ENCODE measurements around the gene FUT9. TPM values are rescaled to one million over a fixed set of nuclear protein-coding genes. Genes with fewer than 3 reads are reported as not detected.

Gene FUT9
- total RNA-seq, 6 experiments from 2014 or later: not detected

DNA sequence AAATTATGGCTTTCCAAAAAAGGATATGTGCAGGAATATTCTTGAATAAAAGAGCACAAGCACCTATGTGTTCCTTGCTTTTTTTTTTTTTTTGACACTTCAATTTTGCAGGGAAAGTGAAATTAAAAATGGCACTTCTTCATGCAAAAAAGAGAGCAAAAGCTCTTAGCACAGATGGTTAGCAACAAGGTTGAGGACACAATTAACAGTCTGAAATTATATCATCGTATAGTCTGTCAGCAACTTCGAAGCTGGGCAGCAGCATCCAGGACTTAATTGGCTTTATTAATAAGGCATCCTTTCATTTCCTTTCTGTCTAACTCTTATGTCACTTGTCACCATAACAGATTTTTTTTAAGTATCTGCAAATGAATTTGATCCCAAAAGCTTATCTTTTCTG lies 122.6 kb downstream of the FUT9 start:
- no peak overlapping the region for H3K27ac ChIP-seq
- ATAC-seq: no peak
- TF ChIP-seq, protein P1, sequence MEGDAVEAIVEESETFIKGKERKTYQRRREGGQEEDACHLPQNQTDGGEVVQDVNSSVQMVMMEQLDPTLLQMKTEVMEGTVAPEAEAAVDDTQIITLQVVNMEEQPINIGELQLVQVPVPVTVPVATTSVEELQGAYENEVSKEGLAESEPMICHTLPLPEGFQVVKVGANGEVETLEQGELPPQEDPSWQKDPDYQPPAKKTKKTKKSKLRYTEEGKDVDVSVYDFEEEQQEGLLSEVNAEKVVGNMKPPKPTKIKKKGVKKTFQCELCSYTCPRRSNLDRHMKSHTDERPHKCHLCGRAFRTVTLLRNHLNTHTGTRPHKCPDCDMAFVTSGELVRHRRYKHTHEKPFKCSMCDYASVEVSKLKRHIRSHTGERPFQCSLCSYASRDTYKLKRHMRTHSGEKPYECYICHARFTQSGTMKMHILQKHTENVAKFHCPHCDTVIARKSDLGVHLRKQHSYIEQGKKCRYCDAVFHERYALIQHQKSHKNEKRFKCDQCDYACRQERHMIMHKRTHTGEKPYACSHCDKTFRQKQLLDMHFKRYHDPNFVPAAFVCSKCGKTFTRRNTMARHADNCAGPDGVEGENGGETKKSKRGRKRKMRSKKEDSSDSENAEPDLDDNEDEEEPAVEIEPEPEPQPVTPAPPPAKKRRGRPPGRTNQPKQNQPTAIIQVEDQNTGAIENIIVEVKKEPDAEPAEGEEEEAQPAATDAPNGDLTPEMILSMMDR (IDR thresholded peaks at IDR 0.05): no peak
- no peak for TF ChIP-seq POLR2A (IDR thresholded peaks at IDR 0.05)
- no peaks in the 10 kb centered on the region for H3K4me1 ChIP-seq
- H3K36me3 ChIP-seq: no peaks in the 10 kb centered on the region
- H3K9me3 ChIP-seq: no peaks in the 10 kb centered on the region
- 60% methylated on average over 2 of the region's 2 CpGs for WGBS (ENCODE audit: insufficient coverage, low coverage, low lambda C conversion rate, missing lambda C conversion rate)
- DNase-seq: no peak
- no peaks in the 10 kb centered on the region for H3K27me3 ChIP-seq
- intact Hi-C loops (cut with DNase I): no loop called here
- H3K4me3 ChIP-seq: no peak overlapping the region

DNA sequence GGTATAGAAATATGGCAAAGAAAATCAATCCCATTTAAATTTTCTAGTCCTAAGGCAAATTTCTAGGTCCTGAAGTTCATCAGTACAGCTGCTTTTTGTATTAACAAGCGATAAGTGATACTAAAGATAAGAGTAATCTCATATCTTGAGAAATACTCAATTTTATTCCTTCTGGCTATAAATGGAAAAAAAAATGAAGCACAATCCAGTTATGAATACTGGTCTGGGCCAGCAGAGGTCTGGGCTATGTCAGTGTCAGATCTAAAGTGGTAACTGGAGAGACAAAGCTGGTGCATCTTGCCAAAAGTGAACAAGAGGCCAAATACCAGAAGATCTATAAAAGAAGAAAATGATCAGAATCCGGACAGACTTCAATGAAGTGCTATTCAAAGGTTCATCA lies 126.4 kb downstream of the FUT9 start:
- H3K36me3 ChIP-seq: no peaks in the 10 kb centered on the region
- no peaks in the 10 kb centered on the region for H3K4me1 ChIP-seq
- no peaks in the 10 kb centered on the region for H3K9me3 ChIP-seq
- no peak overlapping the region for H3K4me3 ChIP-seq
- TF ChIP-seq POLR2A (IDR thresholded peaks at IDR 0.05): no peak
- TF ChIP-seq, protein P1 (IDR thresholded peaks at IDR 0.05): no peak
- intact Hi-C loops (cut with DNase I): no loop called here
- 46% methylated on average over 2 of the region's 2 CpGs for WGBS (ENCODE audit: insufficient coverage, low coverage, low lambda C conversion rate, missing lambda C conversion rate)
- H3K27me3 ChIP-seq: no peaks in the 10 kb centered on the region
- no peak overlapping the region for H3K27ac ChIP-seq
- ATAC-seq (no peak), DNase-seq (no peak)

- no peak overlapping the region for H3K27ac ChIP-seq
- DNase-seq: no peak
- H3K4me1 ChIP-seq: no peaks in the 10 kb centered on the region
- 30% methylated on average over 2 of the region's 2 CpGs for WGBS (ENCODE audit: insufficient coverage, low coverage, low lambda C conversion rate, missing lambda C conversion rate)
- no peak for ATAC-seq
- H3K36me3 ChIP-seq: no peaks in the 10 kb centered on the region
- no peaks in the 10 kb centered on the region for H3K27me3 ChIP-seq
- no peaks in the 10 kb centered on the region for H3K9me3 ChIP-seq
- intact Hi-C loops (cut with DNase I): no loop called here
- H3K4me3 ChIP-seq: no peak overlapping the region
- TF ChIP-seq POLR2A (IDR thresholded peaks at IDR 0.05): no peak
- TF ChIP-seq, protein P1 (IDR thresholded peaks at IDR 0.05): no peak
These were observed 134.7 kb downstream of the FUT9 start for GRCh38 chr6:96150431-96150830.

DNA sequence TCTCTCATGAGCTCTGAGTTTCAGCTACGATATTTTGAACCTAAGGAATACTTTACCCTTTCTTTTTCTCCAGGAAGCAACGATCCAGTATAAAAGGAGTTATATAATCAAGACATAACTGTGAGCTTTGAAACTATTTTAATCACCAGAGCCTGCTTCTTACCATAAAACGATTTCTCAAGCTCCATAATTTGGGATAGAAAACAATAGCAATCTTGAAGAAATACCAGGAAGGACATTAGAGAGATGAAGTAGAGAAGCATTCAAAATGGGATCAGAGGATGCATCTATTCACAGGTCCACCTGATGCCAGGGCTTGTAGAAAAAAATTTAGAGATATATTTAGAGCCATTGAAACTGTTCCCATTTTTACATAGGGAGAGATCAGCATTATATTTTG lies 135.9 kb downstream of the FUT9 start:
- Histone ChIP-seq H3K4me3 (no peak overlapping the region), H3K4me1 (no peaks in the 10 kb centered on the region), H3K9me3 (no peaks in the 10 kb centered on the region), H3K27ac (no peak overlapping the region), H3K36me3 (no peaks in the 10 kb centered on the region), H3K27me3 (no peaks in the 10 kb centered on the region)
- intact Hi-C loops (cut with DNase I): no loop called here
- no peak for DNase-seq
- ATAC-seq: no peak
- WGBS (ENCODE audit: insufficient coverage, low coverage, low lambda C conversion rate, missing lambda C conversion rate): 37% methylated on average over 3 of the region's 3 CpGs
- TF ChIP-seq, protein P1 (IDR thresholded peaks at IDR 0.05): no peak
- TF ChIP-seq POLR2A (IDR thresholded peaks at IDR 0.05): no peak

DNA sequence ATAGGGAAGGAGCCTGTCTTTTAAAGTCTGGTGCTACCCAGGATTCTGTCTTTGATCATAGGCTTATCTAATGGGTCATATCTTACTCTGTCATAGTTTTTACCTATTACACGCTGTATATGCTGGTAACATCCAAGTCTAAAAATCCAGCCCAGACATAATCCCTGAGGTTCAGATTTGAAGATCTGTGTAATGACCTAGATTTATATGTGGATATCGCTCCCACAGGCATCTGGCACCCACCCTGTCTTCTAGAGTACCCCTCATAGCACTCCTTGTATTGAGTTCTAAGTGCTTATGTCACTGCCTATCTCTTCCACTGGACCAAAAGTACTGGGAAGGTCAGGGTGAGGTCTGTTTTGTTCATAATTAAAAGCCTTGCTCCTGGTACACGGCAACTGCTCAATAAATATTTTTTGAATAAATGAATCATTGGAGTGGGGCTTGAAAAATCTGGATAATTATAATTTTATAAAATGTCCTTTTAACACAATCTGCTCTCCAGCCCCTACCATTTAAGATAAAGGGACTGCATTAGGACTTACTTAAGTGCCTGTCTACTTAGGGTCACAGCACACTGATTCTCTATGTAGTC lies 136.4 kb downstream of the FUT9 start:
- H3K27ac ChIP-seq: no peak overlapping the region
- H3K4me3 ChIP-seq: no peak overlapping the region
- H3K36me3 ChIP-seq: no peaks in the 10 kb centered on the region
- no peak for DNase-seq
- H3K4me1 ChIP-seq: no peaks in the 10 kb centered on the region
- no peaks in the 10 kb centered on the region for H3K9me3 ChIP-seq
- intact Hi-C loops (cut with DNase I): no loop called here
- ATAC-seq: no peak
- no peak for TF ChIP-seq POLR2A (IDR thresholded peaks at IDR 0.05)
- TF ChIP-seq, protein P1 (IDR thresholded peaks at IDR 0.05): no peak
- H3K27me3 ChIP-seq: no peaks in the 10 kb centered on the region
- 33% methylated on average over 2 of the region's 3 CpGs for WGBS (ENCODE audit: insufficient coverage, low coverage, low lambda C conversion rate, missing lambda C conversion rate)
